HG03159 (cell line): ENCODE results near the gene VPS37C.
A peak's percentile ranks its signal among the peaks of the same experiment; 100 is the strongest.
"Not testable (repeated sequence)": the region's sequence is repeated elsewhere in the genome, so short reads cannot be mapped to it uniquely, and the experiment has no call there.

Source experiments
- ATAC-seq: cut with Tn5 transposase; IDR thresholded peaks from one replicate; pipeline ENCODE4 v1.9.1; 2021; ENCODE audit warnings: mild to moderate bottlenecking, moderate library complexity; ENCODE audit not compliant: unreplicated experiment

VPS37C gene

DNA sequence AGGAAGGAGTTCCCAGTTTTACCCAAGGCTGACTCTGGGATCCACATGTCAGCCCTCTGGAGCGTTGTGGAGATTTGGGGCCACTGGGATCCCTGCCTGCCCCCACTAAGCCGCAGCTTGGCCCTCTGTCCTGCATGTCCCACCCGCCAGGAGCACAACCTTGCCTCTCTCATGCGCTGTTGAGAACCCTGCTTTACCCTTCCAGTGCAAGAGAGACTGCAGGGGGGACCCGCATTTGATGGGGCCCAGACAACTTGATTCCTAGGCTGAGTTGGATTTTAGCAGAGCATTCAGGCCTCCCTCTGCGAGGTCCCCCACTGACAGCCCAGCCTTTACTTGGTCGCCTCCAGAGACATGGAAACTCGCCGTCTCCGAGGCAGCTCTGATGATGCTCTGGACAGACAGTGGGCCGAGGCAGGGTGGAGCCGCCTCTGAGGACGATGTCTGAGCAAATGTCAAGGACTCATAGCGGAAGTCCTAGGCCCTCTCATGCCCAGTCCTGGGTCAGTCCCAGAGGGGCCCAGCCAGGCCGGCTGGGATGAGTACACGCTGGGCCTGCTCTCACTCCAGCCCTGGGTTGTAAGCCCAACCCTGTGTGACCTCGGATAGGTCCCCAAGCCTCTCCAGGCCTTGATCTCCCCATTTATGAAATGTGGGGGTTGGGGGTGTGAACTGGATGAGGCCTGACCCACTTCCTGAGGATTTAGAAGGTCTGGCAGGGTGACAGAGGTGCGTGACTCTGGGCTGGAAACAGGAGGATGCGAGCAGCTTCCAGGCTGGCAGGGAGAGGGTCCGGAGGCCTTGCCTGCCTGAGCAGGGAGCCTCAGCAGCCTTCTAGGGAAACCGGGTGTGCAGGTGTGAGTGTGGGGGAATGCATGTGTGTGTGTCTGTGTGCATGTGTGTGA, 58.3 kb downstream of the VPS37C start:
- no peak for ATAC-seq

DNA sequence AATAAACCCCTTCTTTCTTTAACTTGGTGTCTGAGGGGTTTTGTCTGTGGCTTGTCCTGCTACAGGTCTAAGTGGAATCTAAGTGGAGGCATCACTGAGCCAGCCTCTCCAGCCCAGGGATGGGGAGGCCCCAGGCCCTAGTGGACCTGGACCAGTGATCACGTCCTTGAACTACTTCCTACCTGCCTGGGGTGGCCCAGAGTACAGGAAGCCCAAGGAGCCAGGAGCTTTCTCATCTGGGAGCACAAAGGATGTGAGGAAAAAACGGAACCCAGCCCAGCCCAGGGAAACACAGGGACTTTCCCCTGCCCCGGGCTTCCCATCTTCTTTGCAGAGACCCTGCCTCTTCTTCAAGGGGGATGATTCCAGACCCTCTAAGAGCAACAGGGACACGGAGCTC, 62.4 kb downstream of the VPS37C start:
- ATAC-seq, result no peak

DNA sequence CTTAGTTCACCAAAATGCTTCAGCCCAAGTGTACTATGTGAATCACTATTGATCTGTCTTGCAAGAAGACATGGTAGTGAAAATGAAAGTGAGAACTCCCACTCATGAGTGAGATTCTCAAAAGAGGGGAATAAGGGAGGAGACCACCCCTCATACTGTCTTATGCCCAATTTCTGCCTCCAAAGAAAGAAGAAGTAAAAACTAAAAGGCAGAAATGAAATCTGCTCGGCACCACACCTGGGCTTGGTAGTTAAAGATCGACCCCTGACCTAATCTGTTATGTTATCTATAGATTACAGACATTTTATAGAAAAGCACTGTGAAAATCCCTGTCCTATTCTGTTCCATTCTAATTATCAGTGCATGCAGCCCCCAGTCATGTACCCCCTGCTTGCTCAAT, 63.0 kb downstream of the VPS37C start:
- ATAC-seq, result not testable (repeated sequence)

DNA sequence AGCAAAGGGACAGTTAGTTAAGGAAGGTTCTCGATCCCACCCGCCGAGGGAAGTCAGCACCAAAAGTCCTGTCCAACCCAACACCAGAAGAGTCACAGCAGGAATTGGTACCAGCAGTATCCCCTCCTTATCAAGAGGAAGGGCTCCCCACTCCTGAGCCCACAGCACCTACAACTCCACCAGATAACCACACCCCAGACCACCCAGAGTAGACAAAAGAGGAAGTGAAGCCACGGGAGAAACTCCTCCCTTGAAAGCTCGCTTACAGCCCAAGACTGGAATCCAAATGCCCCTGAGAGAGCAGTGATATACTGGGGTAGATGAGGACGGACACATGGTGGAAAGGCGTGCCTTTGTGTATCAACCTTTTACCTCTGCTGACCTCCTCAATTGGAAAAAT, 66.2 kb downstream of the VPS37C start:
- ATAC-seq, result no peak

DNA sequence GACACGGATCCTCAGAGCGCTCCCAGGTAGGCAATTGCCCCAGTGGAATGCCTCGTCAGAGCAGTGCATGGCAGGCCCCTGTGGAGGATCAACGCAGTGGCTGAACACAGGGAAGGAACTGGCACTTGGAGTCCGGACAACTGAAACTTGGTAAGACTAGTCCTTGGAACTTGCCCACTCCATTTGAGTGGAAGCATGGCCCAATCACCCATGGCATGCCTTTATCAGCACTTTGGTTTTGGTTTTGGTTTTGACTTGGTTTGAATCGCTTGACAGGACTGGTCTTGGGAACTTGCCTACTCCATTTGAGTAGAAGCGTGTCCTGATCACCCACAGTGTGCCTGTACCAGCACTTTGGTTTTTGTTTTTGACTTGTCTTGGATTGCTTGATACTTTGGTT, 67.1 kb downstream of the VPS37C start:
- ATAC-seq, result not testable (repeated sequence)

DNA sequence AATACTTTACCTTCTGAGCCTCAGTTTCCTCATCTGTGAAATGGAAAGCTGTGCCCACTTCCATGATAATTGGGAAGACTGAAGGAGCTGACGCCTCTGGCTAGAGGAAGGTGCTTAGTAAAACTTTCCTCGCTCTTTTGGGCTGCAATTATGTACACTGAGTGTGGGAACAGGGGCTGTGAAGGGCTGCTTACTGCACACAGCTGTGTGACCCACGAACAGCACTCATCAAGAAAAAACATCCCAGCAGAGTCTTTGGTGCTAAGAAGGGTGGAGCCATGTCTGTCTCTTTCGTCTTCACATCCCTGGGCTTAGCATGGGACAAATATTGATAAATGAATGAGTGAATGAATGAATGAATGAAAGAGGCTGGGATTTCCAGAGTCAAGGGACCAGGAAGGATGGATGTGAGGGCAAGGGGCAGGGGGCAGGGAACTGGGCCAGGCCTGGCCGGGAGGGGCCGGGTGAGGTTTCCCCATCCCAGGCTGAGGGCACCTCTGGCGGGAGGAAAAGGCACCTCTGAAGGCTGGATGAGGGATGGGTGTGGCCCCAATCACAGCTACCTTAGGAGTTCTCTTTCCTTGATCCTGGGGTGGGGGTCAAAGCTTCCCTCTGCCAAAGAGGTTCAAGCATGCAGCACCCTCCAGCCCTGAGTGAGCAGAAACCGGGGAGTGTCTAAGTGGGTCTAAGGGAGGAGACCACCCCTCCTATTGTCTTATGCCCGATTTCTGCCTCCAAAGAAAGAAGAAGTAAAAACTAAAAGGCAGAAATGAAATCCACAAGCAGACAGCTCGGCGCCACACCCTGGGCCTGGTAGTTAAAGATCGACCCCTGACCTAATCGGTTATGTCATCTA, 68.1 kb downstream of the VPS37C start:
- no peak for ATAC-seq

DNA sequence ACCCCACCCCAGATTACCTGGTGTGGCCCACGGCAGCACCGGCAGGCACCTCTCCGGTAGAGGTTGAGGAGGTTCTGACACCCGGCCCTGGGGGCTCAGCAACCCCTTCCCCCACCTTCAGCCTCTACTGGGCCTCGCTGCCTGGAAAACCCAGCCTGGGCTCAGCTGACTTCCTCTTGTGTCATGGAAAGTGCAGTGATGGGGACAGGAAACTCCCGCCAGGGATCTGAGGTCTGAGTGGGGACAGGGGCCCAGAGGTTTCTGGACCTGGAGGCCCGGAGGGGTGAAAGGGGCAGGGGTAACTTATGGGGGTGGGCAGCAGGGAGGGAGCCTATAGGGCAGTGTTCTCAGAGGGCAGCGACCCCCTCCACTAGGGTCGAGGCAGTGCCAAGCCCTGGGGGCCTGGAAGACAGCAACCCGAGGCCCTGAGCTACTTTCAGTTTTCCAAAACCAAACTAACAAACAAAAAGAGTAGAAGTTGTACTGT, 68.9 kb downstream of the VPS37C start:
- peak; percentile 68 for ATAC-seq

DNA sequence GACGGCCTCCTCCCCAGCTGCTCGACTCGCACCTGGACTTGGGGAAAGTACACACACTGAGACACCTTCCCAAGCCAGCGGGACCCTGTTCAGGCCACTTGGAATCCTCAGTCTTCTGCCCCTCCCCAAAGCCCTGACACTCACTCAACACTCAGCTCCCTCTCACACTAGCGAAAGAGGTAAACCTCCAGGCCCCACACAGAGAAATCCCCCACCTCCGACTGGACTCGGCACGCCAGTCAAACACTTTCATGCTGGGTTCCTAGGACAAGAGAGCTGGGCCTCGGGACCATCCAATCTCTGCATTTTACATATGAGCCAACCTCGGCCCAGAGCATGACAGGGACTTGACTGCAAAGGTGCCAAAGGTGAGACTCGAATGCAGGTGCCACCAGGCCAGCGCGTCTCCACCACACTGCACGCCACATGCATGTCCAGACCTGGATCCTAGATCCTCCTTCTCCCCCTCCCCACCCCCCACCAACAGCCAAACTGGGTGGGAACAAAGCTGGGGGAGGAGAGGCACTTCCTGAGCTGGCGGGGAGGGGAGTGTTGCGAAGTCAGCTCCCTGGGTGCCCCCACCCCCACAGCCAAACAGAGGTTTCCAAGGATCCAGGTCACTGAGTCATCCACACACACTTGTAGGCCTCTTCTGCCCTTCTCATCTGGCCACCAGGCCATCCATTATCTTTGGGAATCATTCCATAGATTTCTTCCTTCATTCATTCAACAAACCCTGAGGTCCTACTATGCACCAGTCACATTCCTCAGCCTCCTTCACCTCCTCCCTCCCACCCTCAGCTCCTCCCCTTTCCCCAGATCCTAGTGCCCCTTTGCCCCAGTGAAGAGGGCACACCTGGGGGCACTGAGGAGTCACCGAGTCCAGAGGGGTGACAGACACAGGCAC, 69.6 kb downstream of the VPS37C start:
- ATAC-seq, result no peak

DNA sequence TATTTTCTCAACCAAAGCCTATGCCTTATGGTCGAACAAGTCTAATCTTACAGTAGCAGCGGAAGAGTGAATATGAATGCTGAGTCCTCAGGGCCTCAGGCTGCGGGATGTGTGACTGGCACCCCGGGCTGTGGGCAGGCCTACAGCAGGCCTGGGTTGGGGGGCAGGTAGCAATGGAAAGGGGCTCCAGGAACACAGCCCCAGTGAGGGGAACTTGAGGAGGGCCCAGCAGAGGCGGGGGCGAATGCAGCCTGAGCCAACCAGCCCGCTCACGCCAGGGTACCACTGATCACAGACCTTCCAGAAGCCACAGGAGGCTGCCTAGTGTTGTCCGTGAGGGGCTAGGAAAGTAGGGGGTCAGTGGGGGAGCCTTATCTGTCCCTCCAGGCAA, 70.2 kb downstream of the VPS37C start:
- no peak for ATAC-seq

DNA sequence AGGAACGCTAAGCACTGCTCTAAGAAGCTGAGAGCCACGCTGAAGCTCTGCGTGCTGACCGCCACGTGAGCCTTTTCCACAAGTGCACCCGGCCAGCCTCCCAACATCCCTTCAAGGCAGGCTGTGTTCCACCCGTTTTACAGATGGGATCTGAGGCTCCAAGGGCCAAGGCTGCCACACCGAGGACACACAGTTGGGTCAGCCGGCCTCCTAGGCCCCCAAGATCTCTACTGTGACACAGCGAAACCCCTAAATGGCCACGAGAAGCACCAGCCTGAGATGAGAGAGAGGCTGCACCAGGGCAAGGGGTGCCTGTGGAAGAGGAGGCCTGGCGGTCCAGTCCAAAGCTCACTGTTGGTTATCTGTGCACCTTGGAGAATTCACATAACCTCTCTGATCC, 70.7 kb downstream of the VPS37C start:
- no peak for ATAC-seq

DNA sequence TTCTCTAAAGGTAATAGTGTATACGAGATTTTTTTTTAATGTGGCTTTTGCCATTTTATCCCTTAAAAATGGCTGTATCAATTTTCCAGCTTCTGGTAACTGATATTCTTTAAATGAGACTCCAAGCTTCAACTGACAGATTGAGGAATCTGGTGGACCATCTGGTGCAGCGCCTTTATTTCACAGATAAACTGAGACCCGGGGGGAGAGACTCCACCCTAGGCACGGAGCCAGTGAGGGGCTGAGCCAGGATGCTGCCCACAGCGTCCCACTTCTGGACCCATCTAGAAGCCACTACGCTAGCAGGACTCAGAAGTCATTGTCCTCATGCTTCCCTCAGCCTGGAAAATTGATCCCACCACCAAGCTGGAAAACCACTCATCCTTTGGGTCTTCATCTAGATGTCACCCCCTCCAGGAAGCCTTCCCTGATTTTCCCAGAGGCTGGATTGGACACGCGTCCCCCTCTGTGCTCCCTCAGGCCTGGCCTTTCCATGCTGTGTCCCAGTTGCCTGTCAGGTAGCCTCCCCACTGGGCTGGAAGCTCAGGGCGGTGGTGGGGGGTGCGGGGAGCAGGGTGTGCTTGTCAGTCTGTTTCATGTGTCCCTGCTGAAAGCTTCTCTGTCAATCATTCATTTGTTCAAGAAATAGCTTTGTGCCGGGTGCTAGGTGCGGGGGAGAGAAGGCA, 71.3 kb downstream of the VPS37C start:
- no peak for ATAC-seq

DNA sequence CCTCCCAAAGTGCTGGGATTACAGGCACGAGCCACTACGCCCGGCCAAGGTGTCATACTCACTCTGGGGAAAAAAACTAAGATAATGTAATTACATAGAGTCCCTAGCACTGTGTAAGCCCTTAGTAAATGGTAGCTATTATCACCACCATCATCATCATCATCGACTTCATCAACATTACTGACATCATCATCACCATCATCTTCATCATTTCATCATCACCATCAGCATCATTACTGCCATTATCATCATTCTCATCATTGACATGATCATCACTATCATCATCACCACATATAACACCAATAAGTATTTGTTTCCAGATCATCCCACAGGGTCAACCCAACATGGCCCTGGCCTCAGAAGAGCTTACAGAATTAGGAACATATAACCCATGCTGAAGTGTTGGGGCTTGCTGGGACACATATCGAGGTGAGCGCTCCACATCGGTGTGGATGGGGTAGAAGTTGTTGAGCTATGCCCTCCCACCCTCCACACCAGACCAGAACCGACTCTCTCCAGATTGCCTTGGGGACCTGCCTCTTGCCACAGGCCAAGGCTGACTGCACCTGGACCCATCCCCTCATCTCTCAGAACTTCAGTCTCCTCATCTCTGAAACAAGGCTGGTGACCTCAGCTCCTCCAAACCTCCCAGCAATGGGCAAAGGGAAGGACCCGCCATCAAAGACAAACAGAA, 73.7 kb downstream of the VPS37C start:
- ATAC-seq, result no peak

DNA sequence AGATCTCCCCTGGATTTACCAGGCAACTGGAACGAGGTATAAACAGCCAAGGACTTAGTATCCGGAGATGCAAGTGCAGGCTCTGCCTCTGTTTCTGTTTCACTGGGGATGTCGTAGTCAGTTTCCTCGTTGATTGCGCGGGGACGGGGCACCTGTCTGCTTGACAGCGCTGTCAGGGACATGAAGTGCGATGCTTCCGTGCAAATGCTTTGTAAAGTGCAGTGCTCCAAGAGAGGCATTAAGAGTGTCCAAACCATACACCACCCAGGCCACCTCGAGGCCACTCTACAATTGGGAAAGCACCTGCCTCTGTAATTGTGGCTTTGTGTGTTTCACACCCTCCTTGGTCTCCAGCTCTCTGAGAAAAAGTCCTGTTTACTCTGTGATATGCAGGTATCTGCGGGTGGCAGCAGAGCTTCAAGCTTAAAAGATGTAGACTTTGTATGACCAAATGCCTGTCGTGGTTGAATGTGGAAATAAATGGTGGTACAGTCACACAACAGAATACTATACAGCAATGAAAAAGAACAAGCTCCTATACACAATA, 77.6 kb downstream of the VPS37C start:
- ATAC-seq, result no peak

DNA sequence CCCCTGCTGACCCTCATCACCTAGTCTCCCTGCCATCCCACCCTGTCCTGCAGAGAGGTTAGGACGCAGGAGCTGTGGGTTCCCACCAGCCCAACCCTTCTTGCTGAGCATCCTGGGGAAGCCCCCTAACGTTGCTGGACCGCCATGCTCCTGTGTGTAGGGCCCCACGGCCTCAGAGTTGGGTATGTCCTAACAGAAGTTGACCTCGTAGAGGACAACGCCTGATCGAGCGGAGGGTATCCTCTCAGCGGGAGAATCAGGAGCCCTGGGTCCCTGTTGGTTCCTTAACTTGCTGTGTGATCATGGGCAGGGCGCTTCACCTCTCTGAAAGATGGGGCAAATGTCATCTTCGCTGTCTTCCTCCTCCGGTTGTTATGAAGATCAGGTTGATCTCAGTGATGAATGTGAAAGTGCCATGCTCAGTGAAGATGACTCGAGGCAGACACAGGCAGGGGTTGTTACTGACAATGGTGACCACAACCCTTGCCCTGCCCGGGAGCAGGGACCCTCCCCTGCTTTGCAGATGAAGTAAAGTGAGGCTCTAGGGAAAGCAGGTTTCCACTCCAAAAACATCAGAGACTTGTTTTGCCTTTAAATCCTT, 78.2 kb downstream of the VPS37C start:
- ATAC-seq, result no peak

DNA sequence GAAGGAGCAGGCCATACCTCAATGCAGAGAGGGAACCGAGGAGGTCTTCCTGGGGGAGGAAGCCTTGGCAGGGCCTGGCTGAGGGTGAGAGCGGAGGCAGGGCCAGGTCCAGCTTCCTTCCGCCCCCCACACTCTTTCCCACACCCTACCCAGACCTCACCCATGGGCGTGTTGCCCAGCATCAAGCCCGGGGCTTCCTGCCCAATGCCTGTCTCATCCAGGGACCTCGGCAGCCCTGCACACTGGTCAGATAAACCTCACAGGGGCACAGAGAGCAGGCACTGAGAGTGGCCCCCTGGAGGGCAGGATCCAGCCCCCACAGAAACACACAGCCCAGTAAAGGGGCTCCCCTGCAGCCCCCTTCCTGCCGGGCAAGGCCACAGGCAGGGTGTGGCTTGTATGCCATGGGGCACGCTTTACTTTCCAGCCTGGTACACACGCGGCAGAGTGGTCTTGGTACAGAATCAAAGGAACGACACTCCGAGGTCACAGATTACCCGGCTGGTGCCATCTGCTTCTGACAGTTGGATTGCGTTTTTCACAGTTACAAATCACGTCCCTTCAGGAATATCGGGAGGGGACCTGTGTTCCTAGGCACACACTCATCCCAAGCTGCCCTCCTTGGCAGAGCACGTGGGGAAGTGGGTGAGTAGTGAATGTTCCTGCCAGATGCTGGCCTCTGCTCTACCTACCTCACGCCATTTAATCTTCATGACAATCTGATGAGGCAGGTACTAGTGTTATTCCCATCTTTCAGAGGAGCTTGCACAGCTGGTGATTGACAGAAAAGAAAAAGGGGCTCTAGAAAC, 79.0 kb downstream of the VPS37C start:
- no peak for ATAC-seq

DNA sequence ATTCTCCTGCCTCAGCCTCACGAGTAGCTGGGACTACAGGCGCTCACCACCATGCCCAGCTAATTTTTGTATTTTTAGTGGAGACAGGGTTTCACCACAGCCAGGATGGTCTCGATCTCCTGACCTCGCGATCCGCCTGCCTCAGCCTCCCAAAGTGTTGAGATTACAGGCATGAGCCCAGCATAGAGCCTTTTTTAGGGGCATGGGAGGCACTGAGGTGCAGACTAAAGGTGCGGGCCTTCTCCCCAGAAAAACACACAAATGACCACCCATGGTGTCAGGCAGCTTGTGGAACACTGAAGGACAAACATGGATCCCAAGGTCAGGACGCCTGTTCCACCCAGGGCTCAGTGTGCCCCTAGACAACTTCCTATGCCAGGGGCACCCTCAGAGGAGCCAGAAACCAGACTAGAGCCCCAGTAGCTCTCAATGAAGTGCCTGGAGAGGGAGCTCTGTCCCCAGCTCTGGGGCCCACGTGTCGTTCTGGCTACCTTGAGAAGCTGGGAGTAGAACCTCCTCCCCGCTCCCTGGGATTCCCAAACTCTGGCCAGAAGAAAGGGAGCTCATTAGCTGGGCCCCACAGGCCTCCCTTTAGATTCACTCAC, 80.1 kb downstream of the VPS37C start:
- ATAC-seq, result no peak

DNA sequence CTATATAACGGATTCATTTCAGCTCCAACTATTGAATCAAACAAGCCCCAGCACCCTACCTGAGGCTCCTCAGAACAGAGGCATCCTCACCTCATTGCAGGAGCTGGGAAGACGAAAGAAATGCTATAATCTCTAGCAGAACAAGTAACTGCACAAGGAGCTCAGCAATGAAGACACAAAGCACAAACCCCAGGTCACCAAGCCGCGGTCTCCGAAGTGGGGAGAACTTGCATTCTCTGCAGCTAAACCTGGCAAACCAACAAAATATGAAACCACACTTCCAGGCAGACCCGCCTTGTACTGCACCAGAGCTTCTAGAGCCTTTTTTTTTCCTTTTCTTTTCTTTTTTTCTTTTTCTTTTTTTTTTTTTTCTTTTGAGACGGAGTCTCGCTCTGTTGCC, 80.7 kb downstream of the VPS37C start:
- ATAC-seq, result no peak
